Lung microvascular endothelial cell (primary cell): ENCODE measurements around the gene SMIM10L2A. TPM values are rescaled to one million over a fixed set of nuclear protein-coding genes. Genes with fewer than 3 reads are reported as not detected.
"Not testable (repeated sequence)": the region's sequence is repeated elsewhere in the genome, so short reads cannot be mapped to it uniquely, and the experiment has no call there.

Source experiments
- DNase-seq, 2 donors: peaks; one replicate each; pipeline versions ENCODE4 v3.0.0 to v3.0.0-alpha.2; 2010; ENCODE audit warnings: low read depth in 2 of 2
- total RNA-seq: library from RNA; depleted of rRNA; stranded (reverse); fragments of >200 nt; gene quantifications from 2 replicates; pipeline ENCODE4 v1.2.1, GENCODE V29; 2014

The SMIM10L2A gene
- total RNA-seq, 1 donor from 2014 or later, result 0.40 TPM

GRCh38 chrX:135453381-135453780 lies 31.6 kb downstream of the SMIM10L2A start:
- no peak for DNase-seq

GRCh38 chrX:135454816-135455215 lies 33.1 kb downstream of the SMIM10L2A start:
- DNase-seq, result peak in 1 of 2 donors; percentile 20

- not testable (repeated sequence) for DNase-seq
Measured at GRCh38 chrX:135461756-135462155, 40.0 kb downstream of the SMIM10L2A start.

- peak; percentile 26 to 43 for DNase-seq
Measured at GRCh38 chrX:135463937-135464336, 42.2 kb downstream of the SMIM10L2A start.

- DNase-seq, result no peak
Measured at GRCh38 chrX:135476378-135476777, 54.6 kb downstream of the SMIM10L2A start.

GRCh38 chrX:135477576-135477975 lies 55.8 kb downstream of the SMIM10L2A start:
- peak; percentile 86 to 92 for DNase-seq

Other genes starting within 250 kb of the SMIM10L2A start
- not detected in 2 replicates for gene ETDA, start 169.9 kb upstream of the SMIM10L2A start, total RNA-seq
- not detected in 2 replicates for gene ETDC, start 112.5 kb upstream of the SMIM10L2A start, total RNA-seq
- 6.5 and 7.3 TPM in 2 replicates for gene ZNF75D, start 77.8 kb upstream of the SMIM10L2A start, total RNA-seq
- 5.9 and 10.3 TPM in 2 replicates for gene ZNF449, start 77.1 kb upstream of the SMIM10L2A start, total RNA-seq
- 0.44 and 0.60 TPM in 2 replicates for gene INTS6L, start 98.7 kb downstream of the SMIM10L2A start, total RNA-seq